Measurements from ENCODE around the gene LRRC3B.

- TF ChIP-seq SUZ12 (IDR thresholded peaks at IDR 0.05; ENCODE audit: extremely low read depth, insufficient read depth, insufficient read length) (no peak), ZNF274 (IDR thresholded peaks at IDR 0.05; ENCODE audit: low read depth, low read length) (no peak)
Observed at GRCh38 chr3:26731843-26732242, 109.3 kb downstream of the LRRC3B start.

Data from NT2/D1 (cell line).